Skeletal muscle satellite cell (primary cell): ENCODE measurements around the gene DPH6.
"Not testable (repeated sequence)": the region's sequence is repeated elsewhere in the genome, so short reads cannot be mapped to it uniquely, and the experiment has no call there.

ENCODE experiments used
- H3K27me3 ChIP-seq: 2 replicates; pipeline ENCODE4 v1.7.0; 2013; ENCODE audit warnings: low read length; ENCODE audit not compliant: control insufficient read depth, insufficient read depth
- H3K36me3 ChIP-seq: 2 replicates; pipeline ENCODE4 v1.7.0; 2013; ENCODE audit warnings: mild to moderate bottlenecking, control low read depth, low read length; ENCODE audit not compliant: insufficient read depth
- H3K4me1 ChIP-seq: 2 replicates; pipeline ENCODE4 v1.7.0; 2013; ENCODE audit warnings: low read length; ENCODE audit not compliant: control insufficient read depth, insufficient read depth
- H3K4me2 ChIP-seq: 2 replicates; pipeline ENCODE4 v1.7.0; 2013; ENCODE audit warnings: mild to moderate bottlenecking, low read length
- H3K4me3 ChIP-seq: 2 replicates; pipeline ENCODE4 v1.7.0; 2013; ENCODE audit warnings: low read length
- H3K9ac ChIP-seq: 2 replicates; pipeline ENCODE4 v1.7.0; 2013; ENCODE audit warnings: mild to moderate bottlenecking, low read depth, low read length, moderate library complexity
- H3K9me3 ChIP-seq: replicated peaks from 2 replicates; pipeline ENCODE4 v1.7.0; 2013; ENCODE audit warnings: mild to moderate bottlenecking, control low read depth, low read length

Gene DPH6

DNA sequence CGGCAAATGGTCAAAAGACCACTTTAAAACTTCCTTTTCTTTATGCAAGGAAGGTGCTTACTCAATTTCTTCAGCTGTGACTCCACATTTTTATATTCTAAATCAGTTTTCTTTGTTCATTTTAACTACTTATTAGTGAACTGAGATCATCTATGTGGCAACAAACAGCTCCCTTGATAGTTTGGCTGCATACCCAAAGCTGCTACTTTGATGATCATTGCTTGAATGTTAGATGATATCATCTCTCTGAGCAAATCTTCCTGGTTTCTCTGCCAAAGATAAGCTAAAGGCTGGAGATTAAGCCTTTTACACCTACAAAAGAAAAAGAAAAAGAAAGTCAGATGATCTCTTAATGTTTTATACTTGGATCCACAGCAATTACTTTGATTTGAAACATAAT lies 95.5 kb downstream of the DPH6 start:
- no peak overlapping the region for H3K4me2 ChIP-seq
- H3K9me3 ChIP-seq: no peaks in the 10 kb centered on the region
- H3K9ac ChIP-seq: no peak overlapping the region
- H3K36me3 ChIP-seq: no peaks in the 10 kb centered on the region
- H3K27me3 ChIP-seq: no peaks in the 10 kb centered on the region
- peaks cover 10% of the 10 kb centered on the region for H3K4me1 ChIP-seq
- H3K4me3 ChIP-seq: no peak overlapping the region

- H3K4me1 ChIP-seq: peaks cover 10% of the 10 kb centered on the region
- no peaks in the 10 kb centered on the region for H3K27me3 ChIP-seq
- H3K36me3 ChIP-seq: no peaks in the 10 kb centered on the region
- H3K9me3 ChIP-seq: no peaks in the 10 kb centered on the region
- no peak overlapping the region for H3K4me3 ChIP-seq
- H3K4me2 ChIP-seq: no peak overlapping the region
- H3K9ac ChIP-seq: no peak overlapping the region
Observed at GRCh38 chr15:35448294-35448693, 97.7 kb downstream of the DPH6 start.

DNA sequence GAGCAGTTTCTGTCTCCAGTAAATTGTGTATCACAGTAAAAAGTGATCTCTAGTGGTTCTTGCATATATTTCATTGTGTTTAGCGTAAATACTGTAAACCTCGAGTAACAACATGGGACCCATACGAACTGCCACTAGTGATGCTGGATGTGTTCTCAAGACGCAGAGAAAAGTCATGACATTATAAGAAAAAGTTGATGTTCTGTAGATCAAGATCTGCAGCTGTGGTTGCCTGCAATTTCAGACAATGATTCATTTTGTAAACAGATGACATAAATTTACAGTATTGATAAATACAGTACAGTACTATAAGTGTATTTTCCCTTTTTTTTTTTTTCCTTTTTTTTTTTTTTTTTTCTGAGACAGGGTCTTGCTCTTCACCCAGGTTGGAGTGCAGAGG lies 100.1 kb downstream of the DPH6 start:
- Histone ChIP-seq H3K9ac (no peak overlapping the region), H3K27me3 (no peaks in the 10 kb centered on the region), H3K4me3 (no peak overlapping the region), H3K4me2 (no peak overlapping the region), H3K4me1 (peaks cover 17% of the 10 kb centered on the region), H3K36me3 (no peaks in the 10 kb centered on the region), H3K9me3 (no peaks in the 10 kb centered on the region)

DNA sequence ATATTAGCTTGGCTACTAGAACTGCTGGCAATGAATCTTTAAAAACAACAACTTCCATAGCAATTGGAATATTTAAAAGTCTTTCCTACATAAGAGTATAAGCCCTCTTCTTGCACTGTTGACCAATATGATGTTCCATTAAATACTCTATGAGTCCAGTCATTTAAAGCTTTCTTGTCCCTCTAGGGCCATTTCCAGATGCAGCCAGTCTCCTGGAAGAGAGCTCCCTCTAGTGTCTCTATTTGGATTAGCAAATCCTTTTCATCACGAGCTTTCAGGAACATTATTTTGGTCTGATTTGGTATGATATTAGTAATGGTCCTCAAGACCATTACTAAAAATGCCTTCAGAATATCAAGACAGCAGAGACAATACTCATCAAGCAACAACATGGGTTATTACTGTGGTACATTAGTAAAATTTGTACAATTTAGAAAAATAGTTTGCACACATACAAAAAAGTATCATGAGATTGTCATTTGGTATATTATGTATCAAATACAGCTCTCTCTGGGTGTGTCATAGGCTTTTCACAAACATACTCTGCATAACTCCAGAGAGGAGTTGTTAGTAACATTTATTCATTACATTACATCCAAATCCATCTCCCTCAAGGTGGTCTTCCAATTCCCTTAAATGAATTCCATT lies 101.3 kb downstream of the DPH6 start:
- H3K27me3 ChIP-seq: no peaks in the 10 kb centered on the region

GRCh38 chr15:35443376-35443775 lies 102.6 kb downstream of the DPH6 start:
- H3K4me1 ChIP-seq: peaks cover 30% of the 10 kb centered on the region
- no peaks in the 10 kb centered on the region for H3K27me3 ChIP-seq
- H3K36me3 ChIP-seq: no peaks in the 10 kb centered on the region
- H3K9ac ChIP-seq: peak overlapping the region; percentile 31
- no peak overlapping the region for H3K4me3 ChIP-seq
- H3K9me3 ChIP-seq: no peaks in the 10 kb centered on the region
- H3K4me2 ChIP-seq: no peak overlapping the region

More for the DNA sequence above, 101.3 kb downstream of the DPH6 start:
- Histone ChIP-seq H3K9me3 (no peaks in the 10 kb centered on the region), H3K9ac (no peak overlapping the region), H3K4me1 (peaks cover 24% of the 10 kb centered on the region), H3K4me2 (no peak overlapping the region), H3K4me3 (no peak overlapping the region), H3K36me3 (no peaks in the 10 kb centered on the region)

DNA sequence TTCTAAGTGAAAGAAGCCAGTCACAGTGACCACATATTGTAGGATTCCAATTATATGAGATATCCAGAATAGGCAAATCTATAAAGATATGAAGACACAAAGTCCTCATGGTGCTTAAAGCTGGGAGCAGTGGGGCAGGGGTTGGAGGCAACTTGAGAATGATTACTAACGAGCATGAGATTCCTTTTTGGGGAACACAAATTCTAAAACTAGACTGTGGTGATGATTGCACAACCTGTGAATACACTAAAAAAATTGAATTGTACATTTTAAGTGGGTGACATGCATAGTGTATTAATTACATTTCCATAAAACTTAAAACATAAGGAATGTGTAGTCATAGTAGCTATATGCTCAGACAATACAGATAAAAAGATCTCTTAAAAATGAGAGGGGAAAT lies 103.2 kb downstream of the DPH6 start:
- Histone ChIP-seq H3K4me2 (no peak overlapping the region), H3K9ac (peak overlapping the region; percentile 31), H3K27me3 (no peaks in the 10 kb centered on the region), H3K4me3 (no peak overlapping the region), H3K36me3 (no peaks in the 10 kb centered on the region), H3K4me1 (peaks cover 26% of the 10 kb centered on the region), H3K9me3 (no peaks in the 10 kb centered on the region)

DNA sequence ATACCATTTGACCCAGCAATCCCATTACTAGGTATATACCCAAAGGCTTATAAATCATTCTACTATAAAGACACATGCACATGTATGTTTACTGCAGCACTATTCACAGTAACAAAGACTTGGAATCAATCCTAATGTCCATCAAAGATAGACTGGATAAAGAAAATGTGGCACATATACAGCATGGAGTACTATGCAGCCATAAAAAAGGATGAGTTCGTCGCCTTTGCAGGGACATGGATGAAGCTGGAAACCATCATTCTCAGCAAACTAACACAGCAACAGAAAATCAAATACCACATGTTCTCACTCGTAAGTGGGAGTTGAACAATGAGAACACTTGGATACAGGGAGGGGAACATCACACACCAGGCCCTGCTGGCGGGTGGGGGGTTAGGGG lies 104.7 kb downstream of the DPH6 start:
- not testable (repeated sequence) for H3K36me3 ChIP-seq, H3K27me3 ChIP-seq, H3K4me2 ChIP-seq, H3K9me3 ChIP-seq, H3K4me3 ChIP-seq, H3K9ac ChIP-seq
- peaks cover 26% of the 10 kb centered on the region for H3K4me1 ChIP-seq

GRCh38 chr15:35440265-35440664 lies 105.7 kb downstream of the DPH6 start:
- Histone ChIP-seq H3K36me3 (no peaks in the 10 kb centered on the region), H3K9ac (no peak overlapping the region), H3K9me3 (no peaks in the 10 kb centered on the region), H3K4me1 (peaks cover 22% of the 10 kb centered on the region), H3K4me3 (no peak overlapping the region), H3K27me3 (no peaks in the 10 kb centered on the region), H3K4me2 (no peak overlapping the region)

DNA sequence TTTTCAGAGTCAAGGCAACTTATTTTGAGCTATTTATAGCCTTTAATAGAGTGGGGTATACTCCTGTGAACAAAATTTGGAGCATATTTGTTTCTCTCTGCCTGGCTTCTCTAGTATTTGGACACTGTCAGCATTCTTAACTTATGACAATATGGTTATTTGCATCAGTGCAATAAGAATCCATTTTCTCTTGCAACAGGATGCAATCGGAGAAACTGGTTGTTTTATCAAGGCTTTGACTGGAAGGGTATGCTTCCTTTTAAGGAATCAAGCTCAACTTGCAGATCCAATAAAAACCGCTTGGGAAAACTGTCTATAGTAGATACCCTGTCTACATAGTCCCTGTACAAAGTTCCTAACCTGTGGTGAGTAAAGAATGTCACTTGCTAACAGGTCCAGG lies 106.7 kb downstream of the DPH6 start:
- H3K27me3 ChIP-seq: no peaks in the 10 kb centered on the region
- peak overlapping the region; percentile 34 for H3K4me2 ChIP-seq
- no peaks in the 10 kb centered on the region for H3K36me3 ChIP-seq
- H3K9me3 ChIP-seq: no peaks in the 10 kb centered on the region
- H3K4me1 ChIP-seq: peaks cover 22% of the 10 kb centered on the region
- no peak overlapping the region for H3K4me3 ChIP-seq
- peak overlapping the region; percentile 51 for H3K9ac ChIP-seq

DNA sequence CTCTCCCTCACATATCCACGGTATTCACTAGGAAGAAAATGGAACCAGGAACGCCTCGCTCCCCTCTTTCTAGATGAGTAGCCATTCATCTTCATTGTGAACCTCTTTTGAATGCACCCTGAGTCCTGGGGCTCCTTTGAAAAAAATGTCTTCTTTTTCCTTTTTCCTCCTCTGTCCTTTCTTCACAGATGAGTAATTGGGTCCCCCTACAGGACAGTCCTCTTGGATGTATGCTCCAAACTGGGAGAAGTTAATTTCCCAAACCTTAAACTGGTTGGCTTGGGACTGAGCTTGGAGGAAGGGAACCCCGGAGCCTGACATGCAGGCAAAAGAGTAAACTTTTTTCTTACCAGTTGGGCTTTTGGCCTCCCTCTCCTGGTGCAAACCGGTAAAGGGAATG lies 108.8 kb downstream of the DPH6 start:
- H3K4me1 ChIP-seq: peaks cover 15% of the 10 kb centered on the region
- H3K4me2 ChIP-seq: no peak overlapping the region

GRCh38 chr15:35436422-35436821 lies 109.5 kb downstream of the DPH6 start:
- no peak overlapping the region for H3K4me2 ChIP-seq
- no peaks in the 10 kb centered on the region for H3K36me3 ChIP-seq
- H3K4me1 ChIP-seq: peaks cover 15% of the 10 kb centered on the region
- H3K27me3 ChIP-seq: no peaks in the 10 kb centered on the region
- no peak overlapping the region for H3K4me3 ChIP-seq
- H3K9ac ChIP-seq: no peak overlapping the region
- H3K9me3 ChIP-seq: no peaks in the 10 kb centered on the region

More for the DNA sequence above, 108.8 kb downstream of the DPH6 start:
- Histone ChIP-seq H3K9me3 (no peaks in the 10 kb centered on the region), H3K27me3 (no peaks in the 10 kb centered on the region), H3K36me3 (no peaks in the 10 kb centered on the region), H3K9ac (no peak overlapping the region), H3K4me3 (no peak overlapping the region)

DNA sequence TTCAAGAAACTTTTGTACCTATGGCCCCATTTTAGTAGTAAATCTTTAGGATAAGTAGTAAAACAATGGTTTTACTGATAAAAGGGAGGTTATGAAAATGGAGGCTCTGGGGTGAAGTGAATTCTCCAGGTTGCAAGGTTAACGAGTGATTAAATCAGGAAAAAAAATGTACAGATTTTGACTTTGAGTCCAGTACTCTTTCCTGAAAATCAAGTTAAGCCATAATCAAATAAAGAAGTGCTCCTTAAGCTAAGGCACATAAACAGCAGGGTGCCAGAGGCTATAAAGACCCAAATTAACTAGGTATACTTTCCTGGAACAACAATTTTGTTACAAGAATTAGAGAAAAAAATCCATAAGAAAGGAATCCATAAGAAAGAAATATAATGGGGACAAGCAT lies 114.7 kb downstream of the DPH6 start:
- H3K9ac ChIP-seq: no peak overlapping the region
- no peaks in the 10 kb centered on the region for H3K9me3 ChIP-seq

More for the DNA sequence above, 114.7 kb downstream of the DPH6 start:
- Histone ChIP-seq H3K4me2 (no peak overlapping the region), H3K4me3 (no peak overlapping the region), H3K27me3 (no peaks in the 10 kb centered on the region), H3K36me3 (no peaks in the 10 kb centered on the region), H3K4me1 (peaks cover 7% of the 10 kb centered on the region)
